GM10248 (cell line): Measurements from ENCODE around the gene GSTT2.
A peak's percentile ranks its signal among the peaks of the same experiment; 100 is the strongest.

Source experiments
- CTCF ChIA-PET: fragments of 300-600 bp; sonication (Branson Sonifier 250); formaldehyde crosslinking; extraction: SDS; loops from one replicate; lab custom pipeline; 2021; ENCODE audit warnings: antibody characterized with exemption; lab: Yijun Ruan, JAX
- POLR2A ChIA-PET: fragments of 350-650 bp; sonication (Branson Sonifier 250); formaldehyde crosslinking; extraction: SDS; loops from one replicate; lab custom pipeline; 2020; ENCODE audit warnings: antibody characterized with exemption; lab: Yijun Ruan, JAX
- DNase-seq: peaks from one replicate; pipeline ENCODE4 v3.0.0; 2012; ENCODE audit errors: extremely low spot score
- CTCF ChIP-seq: IDR thresholded peaks from 2 replicates; pipeline ENCODE4 v1.5.1; 2012; ENCODE audit warnings: mild to moderate bottlenecking, low read depth; ENCODE audit errors: extremely low read depth, missing control alignments, control extremely low read depth

The GSTT2 gene

GRCh38 chr22:24002851-24003250, 22.9 kb downstream of the GSTT2 start:
- POLR2A ChIA-PET = no interaction called here
- no peak for TF ChIP-seq CTCF
- DNase-seq = no peak
- CTCF ChIA-PET = no interaction called here

- TF ChIP-seq CTCF = no peak
- CTCF ChIA-PET = no interaction called here
- no peak for DNase-seq
- POLR2A ChIA-PET = interaction anchor here (0.6 kb wide), 1 partner anchor 593 kb away, joined by 4 read pairs; no protein-coding TSS in a partner anchor
These were observed 24.0 kb downstream of the GSTT2 start for GRCh38 chr22:24003887-24004286.

GRCh38 chr22:24005201-24005600, 25.3 kb downstream of the GSTT2 start, which contains the start of gene GSTT4:
Gene GSTT4 (minus strand): TSS chr22:24005453. CDS start chr22:24005356, 97 bp downstream.
- CTCF ChIA-PET = interaction anchor here (1.0 to 1.8 kb wide), 2 partner anchors 32 to 226 kb away, joined by 3 to 5 read pairs; no protein-coding TSS in a partner anchor
- DNase-seq = no peak
- no peak for TF ChIP-seq CTCF
- POLR2A ChIA-PET = no interaction called here

- ChIA-PET CTCF (interaction anchor here (1.8 kb wide), 1 partner anchor 225 kb away, joined by 5 read pairs; no protein-coding TSS in a partner anchor), POLR2A (no interaction called here)
- TF ChIP-seq CTCF = no peak
- DNase-seq = peak; percentile 18
These were observed 26.4 kb downstream of the GSTT2 start for GRCh38 chr22:24006207-24006913.

GRCh38 chr22:24006914-24007214, 26.9 kb downstream of the GSTT2 start:
- TF ChIP-seq CTCF = no peak
- peak; percentile 9 for DNase-seq
- CTCF ChIA-PET = interaction anchor here (1.8 kb wide), 1 partner anchor 224 kb away, joined by 5 read pairs; no protein-coding TSS in a partner anchor
- POLR2A ChIA-PET = no interaction called here

GRCh38 chr22:24007253-24008021, 27.5 kb downstream of the GSTT2 start:
- peak; percentile 8 for DNase-seq
- TF ChIP-seq CTCF = no peak
- POLR2A ChIA-PET = no interaction called here
- CTCF ChIA-PET = no interaction called here
